K562 (cell line): ENCODE results near the gene AIF1. TPM values are rescaled to one million over a fixed set of nuclear protein-coding genes. Genes with fewer than 3 reads are reported as not detected.

Experiments used
- ATAC-seq: fragments of 200-7000 bp; cut with Tn5 transposase; 3 replicates; pipeline ENCODE4 v1.9.1; 2020; ENCODE audit warnings: moderate library complexity
- BruUV-seq: library from RNA; stranded (reverse); fragments of 400-500 nt; replicated peaks from 2 replicates; lab custom pipeline; 2021; lab: Mats Ljungman, UMichigan
- CTCF ChIA-PET: fragments of 300-600 bp; formaldehyde crosslinking; extraction: SDS; loops from one replicate; lab custom pipeline; 2021; ENCODE audit warnings: low intra/inter-chr PET ratio; lab: Yijun Ruan, JAX
- POLR2A ChIA-PET: fragments of 300-600, 350-650 bp; sonication (Branson Sonifier 250); formaldehyde crosslinking; extraction: SDS; loops from one replicate; lab custom pipeline; 2021; ENCODE audit warnings: antibody characterized with exemption, inconsistent platforms; lab: Yijun Ruan, JAX
- DNase-seq, 4 experiments: peaks; one replicate each; pipeline versions ENCODE4 v3.0.0 to v3.0.0-alpha.2; 2011 to 2018; ENCODE audit warnings: low spot score in 3 of 4, mixed read lengths in 3 of 4; ENCODE audit errors: extremely low read depth in 1 of 4
- FAIRE-seq: peaks from 2 replicates; lab custom pipeline; 2011; peaks lifted over from hg19 to GRCh38; lab: Jason Lieb, UNC
- H2AFZ ChIP-seq: 2 replicates; pipeline ENCODE4 v1.6.0; 2011; ENCODE audit warnings: low read depth, low read length, control low read depth, inconsistent platforms
- H3K27ac ChIP-seq: fragments of 200-600 bp; 3 replicates; pipeline ENCODE4 v1.8.0; 2011; ENCODE audit warnings: low read depth, mild to moderate bottlenecking, control low read depth, inconsistent platforms, low read length, moderate library complexity, mixed read lengths; ENCODE audit errors: extremely low read depth
- H3K27me3 ChIP-seq, 2 experiments: fragments of 300-600 bp in 1 of 2; 2 replicates in 1 of 2; 3 replicates in 1 of 2; pipeline versions ENCODE4 v1.6.0 to v1.8.0; 2011; ENCODE audit warnings: inconsistent platforms in 2 of 2, low read length in 2 of 2, mild to moderate bottlenecking in 1 of 2, mixed read lengths in 1 of 2, moderate library complexity in 1 of 2; ENCODE audit not compliant: control insufficient read depth in 2 of 2, insufficient read depth in 2 of 2
- H3K36me3 ChIP-seq: fragments of 300-600 bp; 3 replicates; pipeline ENCODE4 v1.8.0; 2011; ENCODE audit warnings: mild to moderate bottlenecking, low read length, inconsistent platforms; ENCODE audit not compliant: control insufficient read depth, insufficient read depth
- H3K4me1 ChIP-seq, 2 experiments: fragments of 200-600 bp in 1 of 2; replicated peaks in 1 of 2; 2 replicates in 1 of 2; 3 replicates in 1 of 2; pipeline versions ENCODE4 v1.5.1 to v1.8.0; 2011; ENCODE audit warnings: inconsistent platforms in 2 of 2, low read length in 2 of 2, mild to moderate bottlenecking in 1 of 2, mixed read lengths in 1 of 2, moderate library complexity in 1 of 2; ENCODE audit not compliant: control insufficient read depth in 2 of 2, insufficient read depth in 2 of 2
- H3K4me2 ChIP-seq: 2 replicates; pipeline ENCODE4 v1.6.1; 2011; ENCODE audit warnings: low read length, control low read depth, inconsistent platforms, mixed read lengths; ENCODE audit not compliant: insufficient read depth
- H3K4me3 ChIP-seq: fragments of 200-600 bp; sonication (generic), shearing (Covaris generic); 2 replicates; pipeline ENCODE4 v1.5.1; 2016; ENCODE audit warnings: control low read depth, inconsistent platforms
- H3K79me2 ChIP-seq: fragments of 200-600 bp; 3 replicates; pipeline ENCODE4 v1.8.0; 2011; ENCODE audit warnings: low read length, inconsistent platforms; ENCODE audit not compliant: control insufficient read depth, insufficient read depth
- H3K9ac ChIP-seq, 2 experiments: 2 replicates each; pipeline versions ENCODE4 v1.6.0 to v1.6.1; 2011; ENCODE audit warnings: low read depth in 2 of 2, low read length in 2 of 2, control low read depth in 1 of 2, inconsistent platforms in 1 of 2, mild to moderate bottlenecking in 1 of 2, mixed read lengths in 1 of 2; ENCODE audit not compliant: insufficient read depth in 1 of 2
- H3K9me1 ChIP-seq: one replicate; pipeline ENCODE4 v1.6.0; 2011; ENCODE audit warnings: inconsistent platforms, mild to moderate bottlenecking, low read length, moderate library complexity; ENCODE audit not compliant: control insufficient read depth, insufficient read depth
- H3K9me3 ChIP-seq: replicated peaks from 2 replicates; pipeline ENCODE4 v1.5.1; 2011; ENCODE audit warnings: low read depth, low read length, inconsistent platforms; ENCODE audit not compliant: control insufficient read depth, insufficient read depth
- H4K20me1 ChIP-seq: replicated peaks from 2 replicates; pipeline ENCODE4 v1.6.1; 2011; ENCODE audit warnings: low read length, inconsistent platforms, mixed read lengths; ENCODE audit not compliant: control insufficient read depth, insufficient read depth
- BCL6 ChIP-seq: fragments of 250-450 bp; sonication (Bioruptor Pico); IDR thresholded peaks from 2 replicates; pipeline ENCODE4 v1.4.0; 2020
- CREB1 ChIP-seq, 2 experiments: sonication (generic) in 1 of 2; formaldehyde crosslinking in 1 of 2; IDR thresholded peaks; 2 replicates each; pipeline versions ENCODE4 v1.6.1 to v1.8.0; 2012 to 2022; ENCODE audit warnings: inconsistent platforms in 1 of 2, mild to moderate bottlenecking in 1 of 2, missing genetic modification reagents in 1 of 2, moderate library complexity in 1 of 2
- DNMT1 ChIP-seq: fragments of 450-650 bp; IDR thresholded peaks from 2 replicates; pipeline ENCODE4 v1.6.1; 2016; ENCODE audit warnings: antibody characterized with exemption, mild to moderate bottlenecking
- L3MBTL2 ChIP-seq: fragments of 450-650 bp; IDR thresholded peaks from 2 replicates; pipeline ENCODE4 v1.6.1; 2016; ENCODE audit warnings: mild to moderate bottlenecking, moderate library complexity
- SIN3B ChIP-seq: fragments of 450-650 bp; IDR thresholded peaks from 2 replicates; pipeline ENCODE4 v1.6.1; 2017; ENCODE audit warnings: low read depth, mild to moderate bottlenecking, moderate library complexity
- SIX5 ChIP-seq, 2 experiments: IDR thresholded peaks; 2 replicates each; pipeline ENCODE4 v1.6.1; 2011; ENCODE audit warnings: low read length in 2 of 2, borderline replicate concordance in 1 of 2, low read depth in 1 of 2, mild to moderate bottlenecking in 1 of 2, moderate library complexity in 1 of 2; ENCODE audit not compliant: insufficient read depth in 1 of 2
- TAF7 ChIP-seq: fragments of 450-650 bp; IDR thresholded peaks from 2 replicates; pipeline ENCODE4 v1.6.1; 2016; ENCODE audit warnings: missing genetic modification characterization, missing compliant biosample characterization
- TEAD2 ChIP-seq: fragments of 450-650 bp; IDR thresholded peaks from 2 replicates; pipeline ENCODE4 v1.6.1; 2016; ENCODE audit warnings: missing genetic modification characterization, control low read depth, missing compliant biosample characterization
- XRCC3 ChIP-seq: fragments of 450-650 bp; IDR thresholded peaks from 2 replicates; pipeline ENCODE4 v1.6.1; 2017; ENCODE audit warnings: mild to moderate bottlenecking, moderate library complexity
- ZBTB40 ChIP-seq, 2 experiments: fragments of 450-650 bp in 1 of 2; sonication (generic) in 1 of 2; formaldehyde crosslinking in 1 of 2; IDR thresholded peaks; 2 replicates each; pipeline versions ENCODE4 v1.7.1 to v1.9.0; 2016 to 2022; ENCODE audit warnings: inconsistent platforms in 1 of 2, mild to moderate bottlenecking in 1 of 2, missing genetic modification reagents in 1 of 2
- ZNF764 ChIP-seq: fragments of 250-450 bp; sonication (Bioruptor Pico); IDR thresholded peaks from 2 replicates; pipeline ENCODE4 v1.4.0; 2020; ENCODE audit warnings: low read depth, mild to moderate bottlenecking, moderate library complexity
- WGBS: fragments of 100-300 bp; shearing (Covaris generic); methylation state at CpG from one replicate; pipeline ENCODE4 v1.1.6; 2016; ENCODE audit warnings: low coverage, mixed read lengths; ENCODE audit not compliant: insufficient coverage; ENCODE audit errors: missing lambda C conversion rate; 5-methylcytosine and 5-hydroxymethylcytosine counted together
- in situ Hi-C: fragments of 300-500 bp; cut with MboI; formaldehyde crosslinking; loops from 4 replicates; pipeline ENCODE4 v1.15.0; 2018; ENCODE audit warnings: inconsistent platforms, mixed read lengths
- intact Hi-C: fragments of 100-400 bp; cut with micrococcal nuclease; formaldehyde crosslinking; loops from 2 replicates; pipeline ENCODE4 v1.14.2; 2022
- polyA plus RNA-seq, 8 experiments: library from polyadenylated mRNA; depleted of rRNA in 4 of 8; stranded (reverse) in 5 of 8; unstranded in 3 of 8; fragments of >200 nt; fragmentation: Nextera tagmentation in 2 of 8; fragmentation: Illumina TruSeq in 1 of 8; extraction: Ambion mirVana in 2 of 8; extraction: Trizol in 1 of 8; gene quantifications; 2 replicates each; pipeline versions ENCODE4 v1.2.1 to v1.2.3, GENCODE V29; 2011 to 2014; ENCODE audit warnings: inconsistent platforms in 1 of 8, missing spikeins in 1 of 8
- total RNA-seq, 7 experiments: library from RNA; depleted of rRNA in 6 of 7; stranded (reverse); fragments of >200 nt in 6 of 7; fragmentation: Illumina TruSeq in 2 of 7; extraction: Trizol in 2 of 7; gene quantifications; 2 replicates each; pipeline versions ENCODE4 v1.2.1 to v1.2.3, GENCODE V29; 2011 to 2021; ENCODE audit warnings: low replicate concordance in 1 of 7

AIF1 gene
- total and polyA plus RNA-seq, 9 of the 15 experiments (the other 6 are each of a cell fraction or from before 2014, with no cell fraction given), result 9.4 to 33.4 (median 19.4) TPM

DNA sequence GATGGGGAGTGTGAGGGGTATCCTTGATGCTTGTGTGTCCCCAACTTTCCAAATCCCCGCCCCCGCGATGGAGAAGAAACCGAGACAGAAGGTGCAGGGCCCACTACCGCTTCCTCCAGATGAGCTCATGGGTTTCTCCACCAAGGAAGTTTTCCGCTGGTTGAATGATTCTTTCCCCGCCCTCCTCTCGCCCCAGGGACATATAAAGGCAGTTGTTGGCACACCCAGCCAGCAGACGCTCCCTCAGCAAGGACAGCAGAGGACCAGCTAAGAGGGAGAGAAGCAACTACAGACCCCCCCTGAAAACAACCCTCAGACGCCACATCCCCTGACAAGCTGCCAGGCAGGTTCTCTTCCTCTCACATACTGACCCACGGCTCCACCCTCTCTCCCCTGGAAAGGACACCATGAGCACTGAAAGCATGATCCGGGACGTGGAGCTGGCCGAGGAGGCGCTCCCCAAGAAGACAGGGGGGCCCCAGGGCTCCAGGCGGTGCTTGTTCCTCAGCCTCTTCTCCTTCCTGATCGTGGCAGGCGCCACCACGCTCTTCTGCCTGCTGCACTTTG lies 39.6 kb upstream of the AIF1 start, which contains the start of gene TNF:
Gene TNF, plus strand, starts transcription at position 231 of the 567 bp plus-strand sequence. Its CDS starts 177 bp downstream, at position 408.
- no peak within 1 kb of the TSS; the same call in 1 of the 2 replicates for H3K4me2 ChIP-seq
- in situ Hi-C loops, result no loop called here
- no peaks in the 10 kb centered on the region for H3K9me3 ChIP-seq
- no peak for FAIRE-seq
- no peak for DNase-seq
- POLR2A ChIA-PET, result interaction anchor here (0.6 to 1.8 kb wide), 7 partner anchors 8 to 49 kb away, joined by 3 to 9 read pairs (median 3); partner anchors contain the start of genes ATP6V1G2 and DDX39B
- WGBS, result 50% methylated on average over 19 of the region's 19 CpGs
- no peaks in the 10 kb centered on the region for H3K27me3 ChIP-seq
- intact Hi-C loops, result no loop called here
- no peak within 1 kb of the TSS for H3K27ac ChIP-seq
- H2AFZ ChIP-seq, result no peak within 1 kb of the TSS
- no peaks in the 10 kb centered on the region for H3K79me2 ChIP-seq
- no peaks in the 10 kb centered on the region for H3K36me3 ChIP-seq
- H3K9ac ChIP-seq, result peak within 1 kb of the TSS in 1 of 2 experiments; percentile 19; a peak in 1 of 4 replicates
- ATAC-seq, result no peak
- BruUV-seq, result no TSS peak
- no peaks in the 10 kb centered on the region for H4K20me1 ChIP-seq
- TF ChIP-seq TEAD2 (tag), result no peak
- no peak for TF ChIP-seq L3MBTL2
- TF ChIP-seq TAF7 (tag), result no peak
- no peak for TF ChIP-seq SIX5 (IDR thresholded peaks at IDR 0.05; ENCODE audit: borderline replicate concordance in 1 of 2, insufficient read depth in 1 of 2, low read depth in 1 of 2, low read length in 2 of 2)
- TF ChIP-seq BCL6, result no peak
- TF ChIP-seq CREB1 (IDR thresholded peaks at IDR 0.05), result no peak
- TF ChIP-seq CREB1 (CRISPR knock-in tag; IDR thresholded peaks at IDR 0.05), result no peak
- no peak for TF ChIP-seq SIN3B
- no peak for TF ChIP-seq XRCC3
- no peak for TF ChIP-seq ZBTB40 (IDR thresholded peaks at IDR 0.05)
- TF ChIP-seq ZBTB40 (CRISPR knock-in tag; IDR thresholded peaks at IDR 0.05), result no peak
- TF ChIP-seq ZNF764, result no peak
- no peak for TF ChIP-seq DNMT1
- CTCF ChIA-PET, result no interaction called here
- no peak within 1 kb of the TSS for H3K4me3 ChIP-seq
- H3K4me1 ChIP-seq, result peaks cover 0 to 20% of the 10 kb centered on the region in 2 experiments; a peak in 2 of 5 replicates
- no peaks in the 10 kb centered on the region for H3K9me1 ChIP-seq
